HuH-7.5 (cell line): Measurements from ENCODE around the gene EPHA6.
"Not testable (repeated sequence)": the region's sequence is repeated elsewhere in the genome, so short reads cannot be mapped to it uniquely, and the experiment has no call there.

Source experiments
- DNase-seq: peaks from one replicate; pipeline ENCODE4 v3.0.0; 2011; ENCODE audit warnings: low spot score

EPHA6 gene

GRCh38 chr3:97464035-97464434, 649.6 kb downstream of the EPHA6 start:
- no peak for DNase-seq

- no peak for DNase-seq
Measured at GRCh38 chr3:97470481-97470880, 656.1 kb downstream of the EPHA6 start.

- DNase-seq = no peak
Measured at GRCh38 chr3:97479740-97480139, 665.3 kb downstream of the EPHA6 start.

DNA sequence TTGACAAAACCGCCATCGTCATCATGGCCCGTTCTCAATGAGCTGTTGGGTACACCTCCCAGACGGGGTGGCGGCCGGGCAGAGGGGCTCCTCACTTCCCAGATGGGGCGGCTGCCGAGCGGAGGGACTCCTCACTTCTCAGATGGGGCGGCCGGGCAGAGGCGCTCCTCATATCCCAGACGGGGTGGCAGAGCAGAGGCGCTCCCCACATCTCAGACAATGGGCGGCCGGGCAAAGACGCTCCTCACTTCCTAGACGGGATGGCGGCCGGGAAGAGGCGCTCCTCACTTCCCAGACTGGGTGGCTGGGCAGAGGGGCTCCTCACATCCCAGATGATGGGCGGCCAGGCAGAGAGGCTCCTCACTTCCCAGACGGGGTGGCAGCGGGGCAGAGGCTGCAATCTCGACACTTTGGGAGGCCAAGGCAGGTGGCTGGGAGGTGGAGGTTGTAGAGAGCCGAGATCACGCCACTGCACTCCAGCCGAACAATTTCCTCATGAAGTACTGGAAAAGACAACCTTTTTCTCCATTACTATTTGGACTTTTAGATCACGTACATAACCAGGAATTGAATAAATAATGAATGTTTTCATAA, 666.4 kb downstream of the EPHA6 start:
- not testable (repeated sequence) for DNase-seq

- DNase-seq = no peak
Measured at GRCh38 chr3:97481416-97481815, 667.0 kb downstream of the EPHA6 start.

DNA sequence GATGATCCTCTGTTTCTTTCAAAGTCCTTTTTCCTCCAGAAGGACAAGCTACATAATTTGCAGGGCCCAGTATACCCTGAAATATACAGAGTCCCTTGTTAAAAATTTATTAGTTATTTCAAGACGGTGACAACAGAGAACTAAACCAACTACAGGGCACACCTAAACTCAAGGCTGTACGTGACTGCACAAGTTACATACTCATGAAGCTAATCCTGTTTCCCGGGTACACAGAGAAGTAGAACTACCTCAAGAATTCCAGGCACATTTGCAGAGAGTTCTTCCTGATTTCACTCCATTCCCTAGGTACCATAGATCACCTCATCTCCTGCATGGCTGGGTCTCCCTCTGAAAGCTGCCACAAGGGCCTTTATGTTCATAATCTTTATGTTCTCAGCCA, 670.8 kb downstream of the EPHA6 start:
- DNase-seq = no peak

DNA sequence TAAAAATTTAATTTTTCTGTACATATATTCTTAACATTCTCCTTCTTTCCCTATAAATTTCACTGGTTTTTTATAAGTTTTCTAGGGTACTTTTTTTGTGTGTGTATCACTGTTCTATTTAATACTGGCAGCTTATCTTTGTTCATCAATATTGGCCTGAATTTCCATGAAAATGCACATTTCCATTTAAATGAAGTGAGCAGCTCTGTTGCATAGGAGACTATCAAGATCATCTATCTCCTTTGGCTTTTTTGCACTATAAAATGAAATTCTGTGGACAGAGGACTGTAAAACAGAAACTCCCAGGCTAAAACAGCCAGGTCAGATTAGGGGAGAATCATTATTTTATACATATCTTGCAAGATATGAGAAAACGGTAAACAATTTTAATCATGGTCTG, 673.2 kb downstream of the EPHA6 start:
- no peak for DNase-seq

- DNase-seq = no peak
Measured at GRCh38 chr3:97488741-97489140, 674.3 kb downstream of the EPHA6 start.

DNA sequence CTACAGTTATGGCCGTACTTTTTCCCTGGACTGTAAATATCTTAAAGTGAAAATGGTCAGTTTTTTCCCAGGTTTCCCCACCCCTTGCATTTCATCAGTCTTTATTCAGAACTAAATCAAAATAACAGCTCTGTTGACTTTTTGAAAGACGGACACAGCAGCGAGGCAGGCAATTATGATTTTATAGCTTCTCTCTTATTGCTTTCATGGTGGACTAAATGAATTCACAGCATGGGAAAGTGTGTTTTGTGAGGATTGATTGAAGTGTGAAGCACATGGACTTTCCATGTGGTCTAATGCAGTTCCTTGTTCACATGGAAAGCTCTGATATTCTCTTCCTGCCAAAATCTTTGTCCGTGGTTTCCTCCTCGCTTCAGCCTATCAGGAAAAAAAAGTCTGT, 681.5 kb downstream of the EPHA6 start:
- no peak for DNase-seq

DNA sequence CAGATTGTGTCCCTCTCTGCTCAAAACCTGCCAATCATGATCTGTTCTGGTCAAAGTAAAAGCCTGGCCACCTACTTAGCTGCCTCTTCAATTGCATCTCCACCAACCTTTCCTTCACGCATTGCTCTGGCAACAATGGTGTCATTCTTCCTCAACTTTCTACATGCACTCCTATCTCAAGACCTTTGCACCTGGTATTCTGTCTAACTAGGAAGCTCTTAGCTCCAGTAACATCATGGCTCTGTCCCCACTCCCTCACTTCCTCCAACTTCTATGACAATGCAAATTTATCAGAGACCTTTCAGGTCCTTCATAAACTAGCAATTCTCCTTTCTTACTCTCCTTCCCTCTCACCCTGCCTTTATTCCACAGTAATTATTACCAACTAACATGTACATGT, 682.7 kb downstream of the EPHA6 start:
- DNase-seq = no peak

DNA sequence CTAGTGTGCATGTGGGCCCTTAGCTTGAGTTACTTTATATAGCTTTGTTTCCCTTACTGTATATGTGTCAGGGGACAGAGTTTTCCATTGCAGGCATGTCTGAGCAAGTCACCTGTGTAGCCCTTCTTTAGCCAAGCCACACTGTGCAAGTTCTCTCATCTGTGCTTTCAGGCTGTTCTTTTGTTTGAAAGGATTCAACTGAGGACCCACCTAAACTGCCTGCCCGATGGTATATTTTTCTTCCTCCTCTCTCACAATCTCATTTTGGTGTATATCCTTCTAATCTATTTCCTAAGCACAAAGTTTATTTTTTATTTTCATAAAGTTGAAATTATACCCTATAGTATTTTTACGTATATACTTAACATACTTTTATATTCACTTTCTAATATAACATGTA, 690.1 kb downstream of the EPHA6 start:
- no peak for DNase-seq

DNA sequence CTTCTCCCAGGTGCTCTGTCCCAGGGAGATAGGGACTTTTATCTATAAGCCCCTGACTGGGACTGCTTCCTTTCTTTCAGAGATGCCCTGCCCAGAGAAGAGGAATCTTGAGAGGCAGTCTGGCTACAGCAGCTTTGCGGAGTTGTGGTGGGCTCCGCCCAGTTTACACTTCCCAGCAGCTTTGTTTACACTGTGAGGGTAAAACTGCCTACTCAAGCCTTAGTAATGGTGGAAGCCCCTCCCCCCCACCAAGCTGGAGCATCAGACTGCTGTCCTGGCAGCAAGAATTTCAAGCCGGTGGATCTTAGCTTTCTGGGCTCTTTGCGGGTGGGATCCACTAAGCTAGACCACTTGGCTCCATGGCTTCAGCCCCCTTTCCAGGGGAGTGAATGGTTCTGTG, 696.4 kb downstream of the EPHA6 start:
- no peak for DNase-seq

- no peak for DNase-seq
Measured at GRCh38 chr3:97515076-97515475, 700.7 kb downstream of the EPHA6 start.

DNA sequence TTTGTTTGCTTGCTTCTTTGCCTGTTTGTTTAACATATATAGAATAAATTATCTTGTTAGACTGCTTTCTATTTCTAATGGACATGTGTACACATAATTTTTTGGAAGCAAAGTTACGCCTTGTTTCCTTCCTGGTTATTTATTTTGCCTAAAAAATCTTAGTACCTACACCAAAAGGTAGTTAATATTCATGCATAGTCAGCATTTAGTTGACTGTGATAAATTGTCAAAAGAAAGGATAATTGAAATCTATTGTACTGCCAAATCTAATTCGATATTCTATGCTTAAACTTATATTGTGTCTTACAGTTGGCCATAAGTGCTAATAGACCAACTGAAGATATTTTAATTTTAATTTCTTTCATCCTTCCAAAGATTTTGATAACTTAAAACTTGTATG, 716.3 kb downstream of the EPHA6 start:
- DNase-seq = no peak

- DNase-seq = not testable (repeated sequence)
Measured at GRCh38 chr3:97547573-97547972, 733.2 kb downstream of the EPHA6 start.

GRCh38 chr3:97550408-97550807, 736.0 kb downstream of the EPHA6 start:
- no peak for DNase-seq

GRCh38 chr3:97552186-97552585, 737.8 kb downstream of the EPHA6 start:
- DNase-seq = no peak

- DNase-seq = no peak
Measured at GRCh38 chr3:97575742-97576141, 761.3 kb downstream of the EPHA6 start.

DNA sequence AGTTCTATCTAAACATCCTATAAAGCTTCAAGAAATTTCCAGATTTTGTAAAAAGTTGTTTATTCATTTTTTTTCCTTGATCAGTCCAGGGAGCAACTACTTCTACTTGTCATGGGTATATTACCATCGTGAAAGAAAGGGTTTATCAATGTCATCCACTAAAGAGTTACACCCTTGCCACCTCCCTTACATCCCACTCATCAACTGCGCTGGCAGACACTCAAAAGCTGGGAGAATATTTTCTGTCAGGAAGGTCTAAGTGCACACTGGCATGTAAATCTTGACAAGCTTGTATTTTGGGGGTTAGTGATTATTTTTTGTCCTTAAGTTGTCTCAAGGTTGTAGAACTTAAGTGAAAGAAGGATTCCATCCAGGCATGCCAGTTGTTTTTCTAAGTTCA, 761.8 kb downstream of the EPHA6 start:
- DNase-seq = no peak

GRCh38 chr3:97579365-97579764, 765.0 kb downstream of the EPHA6 start:
- DNase-seq = no peak

- no peak for DNase-seq
Measured at GRCh38 chr3:97610626-97611025, 796.2 kb downstream of the EPHA6 start.

DNA sequence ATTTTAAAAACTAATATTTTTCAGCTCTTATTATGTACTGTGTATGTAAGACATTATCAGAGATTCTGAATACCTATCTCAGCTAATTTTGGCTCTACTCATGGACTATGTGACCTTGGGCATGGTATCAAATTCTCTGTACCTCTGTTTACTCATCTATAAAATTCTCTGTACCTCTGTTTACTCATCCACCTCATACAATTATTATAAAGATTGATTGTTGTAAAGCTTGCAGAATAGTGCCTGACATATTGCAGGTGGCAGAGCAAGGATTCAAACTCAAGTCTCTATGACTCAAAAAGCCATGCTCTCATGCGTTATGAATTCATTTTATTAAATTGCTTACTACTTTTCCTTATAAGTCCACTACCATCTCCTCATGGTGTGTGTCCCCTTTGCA, 798.2 kb downstream of the EPHA6 start:
- DNase-seq = no peak

DNA sequence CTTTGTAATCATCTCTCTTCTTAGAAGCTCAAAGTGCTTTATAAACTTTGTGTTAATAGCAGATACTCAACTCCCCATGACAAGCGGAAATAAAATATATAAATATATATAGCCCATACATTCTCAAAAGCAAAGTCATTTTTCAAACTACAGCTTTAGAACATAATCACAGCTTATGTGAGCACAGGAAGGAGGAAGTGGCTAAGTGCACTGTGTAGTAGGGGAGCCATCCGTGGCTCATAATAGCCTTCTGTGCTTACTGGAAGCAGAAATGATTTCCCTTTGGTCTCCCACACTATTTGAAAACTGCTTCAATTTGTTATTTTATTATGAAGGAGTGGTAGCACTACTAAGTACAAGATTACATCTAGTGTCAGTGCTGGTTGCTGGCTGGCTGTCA, 798.7 kb downstream of the EPHA6 start:
- DNase-seq = no peak

DNA sequence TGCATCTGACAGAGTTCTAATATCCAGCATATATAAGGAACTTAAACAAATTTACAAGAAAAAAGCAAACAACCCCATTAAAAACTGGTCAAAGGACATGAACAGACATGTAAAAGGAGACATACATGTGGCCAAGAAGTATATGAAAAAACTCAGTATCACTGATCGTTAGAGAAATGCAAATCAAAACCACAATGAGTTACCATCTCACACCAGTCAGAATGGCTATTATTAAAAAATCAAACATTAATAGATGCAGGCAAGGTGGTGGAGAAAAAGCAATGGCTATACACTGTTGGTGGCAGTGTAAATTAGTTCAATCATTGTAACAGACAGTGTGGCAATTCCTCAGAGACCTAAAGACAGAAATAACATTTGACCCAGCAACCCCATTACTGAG, 806.1 kb downstream of the EPHA6 start:
- not testable (repeated sequence) for DNase-seq

GRCh38 chr3:97636465-97636864, 822.1 kb downstream of the EPHA6 start:
- DNase-seq = no peak
